Measurements from ENCODE around the gene SLC6A5.

DNA sequence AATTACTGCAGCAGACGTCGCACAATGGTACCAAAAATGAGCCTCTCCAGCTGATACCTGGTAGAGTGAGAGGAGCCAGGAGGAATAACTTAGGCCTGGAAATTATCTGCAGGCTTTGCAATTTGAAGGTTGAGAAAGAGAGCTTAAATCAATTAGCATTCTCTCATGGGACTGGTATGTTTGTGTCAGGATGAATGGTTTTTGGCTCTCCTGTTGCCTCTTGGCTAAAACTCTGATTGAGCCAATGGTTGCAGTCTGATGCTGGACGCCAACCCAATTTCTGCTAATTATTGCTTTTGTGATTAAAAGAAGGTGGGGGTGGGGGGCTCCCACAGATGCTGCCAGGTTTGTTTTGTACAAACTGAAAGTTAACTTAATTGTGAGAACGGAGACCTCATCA, 57.5 kb downstream of the SLC6A5 start:
- TF ChIP-seq EP300 (IDR thresholded peaks at IDR 0.05) (no peak), POLR2A (IDR thresholded peaks at IDR 0.05) (no peak)
- TF ChIP-seq, protein P1, sequence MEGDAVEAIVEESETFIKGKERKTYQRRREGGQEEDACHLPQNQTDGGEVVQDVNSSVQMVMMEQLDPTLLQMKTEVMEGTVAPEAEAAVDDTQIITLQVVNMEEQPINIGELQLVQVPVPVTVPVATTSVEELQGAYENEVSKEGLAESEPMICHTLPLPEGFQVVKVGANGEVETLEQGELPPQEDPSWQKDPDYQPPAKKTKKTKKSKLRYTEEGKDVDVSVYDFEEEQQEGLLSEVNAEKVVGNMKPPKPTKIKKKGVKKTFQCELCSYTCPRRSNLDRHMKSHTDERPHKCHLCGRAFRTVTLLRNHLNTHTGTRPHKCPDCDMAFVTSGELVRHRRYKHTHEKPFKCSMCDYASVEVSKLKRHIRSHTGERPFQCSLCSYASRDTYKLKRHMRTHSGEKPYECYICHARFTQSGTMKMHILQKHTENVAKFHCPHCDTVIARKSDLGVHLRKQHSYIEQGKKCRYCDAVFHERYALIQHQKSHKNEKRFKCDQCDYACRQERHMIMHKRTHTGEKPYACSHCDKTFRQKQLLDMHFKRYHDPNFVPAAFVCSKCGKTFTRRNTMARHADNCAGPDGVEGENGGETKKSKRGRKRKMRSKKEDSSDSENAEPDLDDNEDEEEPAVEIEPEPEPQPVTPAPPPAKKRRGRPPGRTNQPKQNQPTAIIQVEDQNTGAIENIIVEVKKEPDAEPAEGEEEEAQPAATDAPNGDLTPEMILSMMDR (IDR thresholded peaks at IDR 0.05): no peak

Data from tibial nerve (tissue), 4 donors.